Measurements from ENCODE around the gene ZNF784. TPM values are rescaled to one million over a fixed set of nuclear protein-coding genes. Genes with fewer than 3 reads are reported as not detected.

The ZNF784 gene
- total RNA-seq, 4 donors from 2014 or later: 5.7 to 10.3 (median 8.3) TPM

DNA sequence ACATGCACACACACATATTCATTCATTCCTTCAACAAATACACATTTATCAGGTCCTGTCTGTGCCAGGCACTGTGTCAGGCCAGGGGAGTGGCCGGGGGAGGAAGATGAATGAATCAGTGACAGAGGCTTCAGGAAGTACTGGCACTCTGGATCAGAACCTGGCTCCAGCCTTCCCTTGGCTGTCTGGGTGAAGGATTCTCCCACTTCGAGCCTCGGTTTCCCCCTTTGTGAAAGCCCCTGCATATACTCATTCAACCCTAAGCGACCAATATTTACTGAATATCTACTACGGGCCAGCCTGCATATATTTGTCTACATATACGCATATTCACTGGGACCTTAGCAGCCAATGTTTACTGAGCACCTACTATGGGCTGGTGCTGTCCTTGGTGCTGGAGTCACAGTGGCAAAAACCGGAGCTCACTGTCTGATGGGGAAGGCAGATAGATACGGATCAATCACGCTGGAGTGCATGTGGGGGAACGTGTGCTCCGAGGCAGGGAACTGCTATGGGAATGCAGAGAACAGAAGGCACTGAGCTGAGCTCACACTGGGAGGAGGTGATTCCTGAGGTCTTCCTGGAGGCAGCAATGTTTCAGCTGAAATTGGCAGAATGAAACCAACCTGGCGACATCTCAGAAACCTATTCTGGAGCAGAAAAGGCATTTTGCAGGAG, 43.1 kb downstream of the ZNF784 start:
- DNase-seq (ENCODE audit: low spot score in 2 of 2): no peak
- 26 to 27% methylated on average over 12 of the region's 12 CpGs for WGBS, 2 donors
- TF ChIP-seq, protein P1, sequence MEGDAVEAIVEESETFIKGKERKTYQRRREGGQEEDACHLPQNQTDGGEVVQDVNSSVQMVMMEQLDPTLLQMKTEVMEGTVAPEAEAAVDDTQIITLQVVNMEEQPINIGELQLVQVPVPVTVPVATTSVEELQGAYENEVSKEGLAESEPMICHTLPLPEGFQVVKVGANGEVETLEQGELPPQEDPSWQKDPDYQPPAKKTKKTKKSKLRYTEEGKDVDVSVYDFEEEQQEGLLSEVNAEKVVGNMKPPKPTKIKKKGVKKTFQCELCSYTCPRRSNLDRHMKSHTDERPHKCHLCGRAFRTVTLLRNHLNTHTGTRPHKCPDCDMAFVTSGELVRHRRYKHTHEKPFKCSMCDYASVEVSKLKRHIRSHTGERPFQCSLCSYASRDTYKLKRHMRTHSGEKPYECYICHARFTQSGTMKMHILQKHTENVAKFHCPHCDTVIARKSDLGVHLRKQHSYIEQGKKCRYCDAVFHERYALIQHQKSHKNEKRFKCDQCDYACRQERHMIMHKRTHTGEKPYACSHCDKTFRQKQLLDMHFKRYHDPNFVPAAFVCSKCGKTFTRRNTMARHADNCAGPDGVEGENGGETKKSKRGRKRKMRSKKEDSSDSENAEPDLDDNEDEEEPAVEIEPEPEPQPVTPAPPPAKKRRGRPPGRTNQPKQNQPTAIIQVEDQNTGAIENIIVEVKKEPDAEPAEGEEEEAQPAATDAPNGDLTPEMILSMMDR (IDR thresholded peaks at IDR 0.05): no peak
- TF ChIP-seq POLR2A (IDR thresholded peaks at IDR 0.05): no peak
- intact Hi-C loops (cut with DNase I; ENCODE audit: low total_unique reads): no loop called here
- peak overlapping the region; percentile 67 for H3K4me3 ChIP-seq (ENCODE audit: low read depth, poor library complexity, severe bottlenecking)

DNA sequence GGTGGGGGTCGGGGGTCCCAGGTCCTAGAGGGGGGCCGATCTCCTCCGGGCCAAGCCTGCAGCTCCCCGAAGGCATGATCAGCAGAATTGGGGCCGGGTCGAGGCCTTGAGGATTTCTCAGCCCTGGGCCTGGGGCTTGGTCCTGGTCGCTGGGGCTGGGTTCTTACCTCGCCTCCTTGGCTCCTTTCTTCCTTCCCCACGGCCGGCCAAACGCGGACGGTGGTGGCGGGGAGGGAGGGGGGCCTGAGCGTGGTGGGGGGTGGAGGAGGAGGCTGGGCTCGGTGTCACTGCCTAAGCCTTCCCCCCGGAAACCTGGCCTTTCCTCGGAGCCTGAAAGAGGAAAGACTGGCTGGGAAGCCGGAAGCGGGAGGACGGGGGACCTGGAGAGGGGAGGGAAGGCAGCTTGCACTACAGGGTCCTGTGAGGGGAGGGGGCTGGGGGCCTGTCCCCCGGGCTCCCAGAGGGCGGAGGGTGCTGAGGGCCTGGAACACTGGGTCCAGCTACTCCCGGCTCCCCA, 43.7 kb downstream of the ZNF784 start, which contains the start of gene ZNF579:
ZNF579 (minus strand) TSS at position 221 of the 517 bp plus-strand sequence. CDS start 1,209 bp downstream, outside the sequence.
- intact Hi-C loops (cut with DNase I; ENCODE audit: low total_unique reads): no loop called here
- TF ChIP-seq, protein P1 (IDR thresholded peaks at IDR 0.05): no peak
- TF ChIP-seq POLR2A (IDR thresholded peaks at IDR 0.05): no peak
- H3K4me3 ChIP-seq (ENCODE audit: low read depth, poor library complexity, severe bottlenecking): peak within 1 kb of the TSS; percentile 67
- peak; percentile 72 to 97 for DNase-seq (ENCODE audit: low spot score in 2 of 2)
- 0 to 2% methylated on average over 8 to 24 of the region's 24 CpGs for WGBS, 2 donors

DNA sequence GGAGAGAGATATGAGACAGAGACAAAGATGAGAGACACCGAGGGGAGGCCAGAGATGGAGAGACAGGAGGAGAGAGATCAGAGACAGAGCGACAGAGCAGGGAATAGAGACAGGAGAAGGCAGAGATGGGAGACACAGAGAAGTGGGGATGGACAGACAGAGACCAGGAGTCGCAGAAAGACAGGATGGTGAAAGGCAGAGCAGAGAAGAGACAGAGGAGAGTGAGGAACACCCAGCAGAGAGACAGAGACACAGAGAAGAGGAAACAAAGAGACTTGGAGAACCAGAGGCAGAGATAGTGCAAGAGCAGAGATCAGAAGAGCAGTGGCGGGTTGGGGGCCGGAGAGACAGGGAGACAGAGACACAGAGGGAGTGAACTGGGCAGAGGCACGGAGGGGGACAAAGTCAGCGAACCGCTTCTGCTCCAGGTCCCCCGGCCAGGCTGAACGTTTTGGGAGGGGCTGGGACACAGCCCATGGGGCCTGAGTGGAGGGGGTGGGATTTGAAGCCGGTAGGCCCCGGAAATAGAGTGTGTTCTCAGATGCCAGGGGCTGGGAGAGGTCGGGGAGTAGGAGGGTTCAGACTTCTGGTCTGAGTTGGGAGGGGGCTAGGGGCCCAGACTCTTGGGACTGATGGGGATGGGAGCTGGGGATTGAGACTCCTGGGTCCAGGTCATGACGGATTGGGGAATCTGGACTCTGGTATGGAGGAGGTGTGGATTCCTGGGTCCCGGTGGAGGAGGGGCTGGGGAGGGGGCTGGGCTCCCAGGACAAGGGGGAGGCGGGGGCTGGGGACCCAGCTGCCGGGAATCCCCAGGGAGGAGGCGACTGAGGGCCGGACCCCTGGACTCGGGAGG, 44.4 kb downstream of the ZNF784 start:
- no peak for TF ChIP-seq POLR2A (IDR thresholded peaks at IDR 0.05)
- TF ChIP-seq, protein P1 (IDR thresholded peaks at IDR 0.05): no peak
- intact Hi-C loops (cut with DNase I; ENCODE audit: low total_unique reads): no loop called here

DNA sequence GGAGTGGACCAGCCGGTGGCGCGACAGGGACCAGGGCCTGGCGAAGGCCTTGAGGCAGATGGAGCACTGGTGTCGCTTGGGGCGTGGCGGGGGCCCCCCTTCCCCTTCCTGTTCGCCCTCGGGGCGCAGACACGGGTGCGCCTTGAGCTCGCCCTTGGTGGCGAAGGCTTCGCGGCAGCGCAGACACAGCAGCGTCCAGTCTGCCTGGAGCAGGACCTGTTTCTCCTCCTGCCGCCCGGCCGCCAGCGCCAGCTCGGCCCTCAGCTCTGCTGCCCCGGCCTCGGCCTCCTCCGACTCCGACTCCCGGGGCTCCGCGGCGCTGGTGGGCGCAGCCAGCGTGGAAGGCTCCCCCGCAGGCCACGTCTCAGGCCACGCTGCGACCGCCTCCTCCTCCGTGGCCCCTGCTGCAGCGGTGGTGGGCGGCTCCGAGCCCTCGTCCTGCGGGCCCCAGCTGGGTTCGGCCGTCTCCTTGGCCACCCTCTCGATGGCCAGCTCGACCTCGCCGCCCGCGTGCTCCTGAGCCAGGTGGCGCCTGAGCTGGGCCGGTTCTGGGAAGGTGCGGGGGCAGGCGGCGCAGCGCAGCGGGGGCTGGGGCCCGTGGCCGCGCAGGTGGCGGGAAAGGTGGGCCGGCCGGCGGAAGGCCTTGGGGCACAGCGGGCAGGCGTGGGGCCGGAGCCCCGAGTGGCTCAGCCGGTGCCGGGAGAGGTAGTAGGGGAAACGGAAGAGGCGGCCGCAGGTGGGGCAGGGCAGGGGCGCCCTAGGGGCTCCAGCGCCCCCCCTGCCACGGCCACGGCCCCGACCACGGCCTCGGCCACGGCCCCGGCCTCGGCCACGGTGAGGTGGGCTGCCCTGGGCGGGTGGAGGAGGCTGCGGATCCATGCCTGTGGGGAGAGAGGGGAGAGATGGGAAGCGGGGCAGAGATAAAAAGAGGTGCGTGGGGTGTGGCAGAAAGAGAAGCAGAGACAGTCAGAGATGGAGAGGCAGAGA, 45.3 kb downstream of the ZNF784 start:
- TF ChIP-seq, protein P1 (IDR thresholded peaks at IDR 0.05): no peak
- no peak for TF ChIP-seq POLR2A (IDR thresholded peaks at IDR 0.05)
- no peak overlapping the region for H3K4me3 ChIP-seq (ENCODE audit: low read depth, poor library complexity, severe bottlenecking)
- DNase-seq (ENCODE audit: low spot score in 2 of 2): no peak
- intact Hi-C loops (cut with DNase I; ENCODE audit: low total_unique reads): no loop called here
- WGBS, 2 donors: 92% methylated on average over 72 to 89 of the region's 90 CpGs

More for the DNA sequence above, 44.4 kb downstream of the ZNF784 start:
- peak overlapping the region; percentile 67 for H3K4me3 ChIP-seq (ENCODE audit: low read depth, poor library complexity, severe bottlenecking)
- no peak for DNase-seq (ENCODE audit: low spot score in 2 of 2)
- WGBS, 2 donors: 9% methylated on average over 19 of the region's 20 CpGs

All from lower leg skin (tissue), 4 donors.